Testis (tissue), 2 donors: Measurements from ENCODE around the gene C16orf87.

Source experiments
- CTCF ChIP-seq, 3 experiments: fragments of 450-650 bp in 2 of 3; fragments of 200-600 bp in 1 of 3; sonication (generic) in 1 of 3; IDR thresholded peaks; one replicate each; pipeline ENCODE4 v1.5.1; 2016 to 2019; ENCODE audit warnings: antibody characterized with exemption in 3 of 3, mild to moderate bottlenecking in 2 of 3, moderate library complexity in 1 of 3
- POLR2A ChIP-seq: fragments of 450-650 bp; IDR thresholded peaks from one replicate; pipeline ENCODE4 v1.6.1; 2017; ENCODE audit warnings: antibody characterized with exemption, mild to moderate bottlenecking, moderate library complexity

- TF ChIP-seq POLR2A (no peak), CTCF (IDR thresholded peaks at IDR 0.05) (no peak)
Observed at GRCh38 chr16:46873201-46873600, 42.2 kb upstream of the C16orf87 start.
